OCI-LY3 (cell line): ENCODE results near the gene CCL11.

Experiments used
- H2AFZ ChIP-seq: fragments of 200-600, 300-600 bp; shearing (Covaris generic); 2 replicates; pipeline ENCODE4 v1.6.0; 2014; ENCODE audit warnings: antibody characterized with exemption, low read depth, low read length
- H3K27ac ChIP-seq: fragments of 200-600, 300-600 bp; sonication (generic); 2 replicates; pipeline ENCODE4 v1.5.1; 2014; ENCODE audit warnings: mild to moderate bottlenecking, low read length, moderate library complexity, mixed read lengths
- H3K27me3 ChIP-seq: fragments of 200-600, 300-600 bp; sonication (generic); 2 replicates; pipeline ENCODE4 v1.6.1; 2014; ENCODE audit warnings: low read depth, low read length, mixed read lengths
- H3K36me3 ChIP-seq: fragments of 200-600, 300-600 bp; sonication (generic); replicated peaks from 2 replicates; pipeline ENCODE3; 2014; ENCODE audit warnings: low read depth, low read length, mixed read lengths
- H3K4me1 ChIP-seq: fragments of 300-600, 200-600 bp; sonication (generic); 2 replicates; pipeline ENCODE4 v1.6.1; 2014; ENCODE audit warnings: low read length, mixed read lengths
- H3K4me2 ChIP-seq: fragments of 200-600, 300-600 bp; sonication (generic); 2 replicates; pipeline ENCODE4 v1.6.1; 2014; ENCODE audit warnings: low read length, mixed read lengths
- H3K4me3 ChIP-seq: fragments of 300-600, 200-600 bp; sonication (generic); 2 replicates; pipeline ENCODE4 v1.5.1; 2014; ENCODE audit warnings: antibody characterized with exemption, mild to moderate bottlenecking, low read length, moderate library complexity
- H3K79me2 ChIP-seq: fragments of 300-600, 200-600 bp; shearing (Covaris generic); 2 replicates; pipeline ENCODE4 v1.6.1; 2014; ENCODE audit warnings: mild to moderate bottlenecking, low read length, mixed read lengths
- H3K9ac ChIP-seq: fragments of 300-600, 200-600 bp; shearing (Covaris generic); 2 replicates; pipeline ENCODE4 v1.6.0; 2014; ENCODE audit warnings: mild to moderate bottlenecking, low read length, moderate library complexity
- H3K9me3 ChIP-seq: fragments of 200-600, 300-600 bp; shearing (Covaris generic); 2 replicates; pipeline ENCODE4 v1.6.1; 2014; ENCODE audit warnings: low read length, mixed read lengths; ENCODE audit not compliant: insufficient read depth
- H4K20me1 ChIP-seq: fragments of 200-600, 300-600 bp; sonication (generic); 2 replicates; pipeline ENCODE4 v1.6.1; 2016; ENCODE audit warnings: low read length, mixed read lengths; ENCODE audit not compliant: insufficient read depth
- CTCF ChIP-seq: fragments of 200-600, 300-600 bp; sonication (generic); IDR thresholded peaks from 2 replicates; pipeline ENCODE4 v1.5.1; 2014; ENCODE audit warnings: antibody characterized with exemption, low read length, low read depth
- EZH2phosphoT487 ChIP-seq: fragments of 200-600 bp; shearing (Covaris generic); IDR thresholded peaks from 2 replicates; pipeline ENCODE4 v1.6.1; 2018; ENCODE audit warnings: antibody characterized with exemption, mixed run types, low read depth

Gene CCL11

GRCh38 chr17:34300652-34301370, 15.3 kb downstream of the CCL11 start:
- no peaks in the 10 kb centered on the region for H3K79me2 ChIP-seq
- H3K9ac ChIP-seq: no peak overlapping the region
- TF ChIP-seq EZH2phosphoT487 (no peak), CTCF (no peak)
- H3K27ac ChIP-seq: no peak overlapping the region
- no peaks in the 10 kb centered on the region for H3K36me3 ChIP-seq
- no peaks in the 10 kb centered on the region for H4K20me1 ChIP-seq
- no peak overlapping the region for H3K4me2 ChIP-seq
- H2AFZ ChIP-seq: no peak overlapping the region
- H3K9me3 ChIP-seq: no peaks in the 10 kb centered on the region
- no peaks in the 10 kb centered on the region; the same call in 1 of the 2 replicates for H3K27me3 ChIP-seq
- 0 out of 2 replicates have a peak, but pooled peaks cover 5% of the 10 kb centered on the region for H3K4me1 ChIP-seq
- H3K4me3 ChIP-seq: no peak overlapping the region

- no peak for TF ChIP-seq CTCF
- TF ChIP-seq EZH2phosphoT487: no peak
- H2AFZ ChIP-seq: no peak overlapping the region
- H3K4me2 ChIP-seq: no peak overlapping the region
- no peak overlapping the region for H3K9ac ChIP-seq
- no peaks in the 10 kb centered on the region for H3K36me3 ChIP-seq
- no peak overlapping the region for H3K4me3 ChIP-seq
- H3K4me1 ChIP-seq: peaks cover 12% of the 10 kb centered on the region
- peaks cover 10% of the 10 kb centered on the region; the same call in 1 of the 2 replicates for H3K27me3 ChIP-seq
- no peaks in the 10 kb centered on the region for H3K9me3 ChIP-seq
- no peak overlapping the region for H3K27ac ChIP-seq
- no peaks in the 10 kb centered on the region for H3K79me2 ChIP-seq
- H4K20me1 ChIP-seq: no peaks in the 10 kb centered on the region
These were observed 16.4 kb downstream of the CCL11 start for GRCh38 chr17:34301986-34302385.

GRCh38 chr17:34302636-34303035, 17.1 kb downstream of the CCL11 start:
- no peak overlapping the region for H3K4me2 ChIP-seq
- H3K4me3 ChIP-seq: no peak overlapping the region

GRCh38 chr17:34303606-34304005, 18.1 kb downstream of the CCL11 start:
- no peak overlapping the region for H3K4me2 ChIP-seq
- H3K9me3 ChIP-seq: no peaks in the 10 kb centered on the region
- H3K27ac ChIP-seq: no peak overlapping the region

More at GRCh38 chr17:34302636-34303035, 17.1 kb downstream of the CCL11 start:
- Histone ChIP-seq H3K9ac (no peak overlapping the region), H3K9me3 (no peaks in the 10 kb centered on the region), H3K79me2 (no peaks in the 10 kb centered on the region), H3K36me3 (no peaks in the 10 kb centered on the region), H2AFZ (no peak overlapping the region), H4K20me1 (no peaks in the 10 kb centered on the region), H3K4me1 (peaks cover 18% of the 10 kb centered on the region), H3K27me3 (peaks cover 10% of the 10 kb centered on the region; the same call in 1 of the 2 replicates), H3K27ac (no peak overlapping the region)
- no peak for TF ChIP-seq EZH2phosphoT487
- TF ChIP-seq CTCF: no peak

More at GRCh38 chr17:34303606-34304005, 18.1 kb downstream of the CCL11 start:
- H3K27me3 ChIP-seq: peaks cover 10% of the 10 kb centered on the region; the same call in 1 of the 2 replicates
- no peaks in the 10 kb centered on the region for H3K36me3 ChIP-seq
- no peak overlapping the region for H3K4me3 ChIP-seq
- no peak overlapping the region for H3K9ac ChIP-seq
- no peaks in the 10 kb centered on the region for H3K79me2 ChIP-seq
- peaks cover 26% of the 10 kb centered on the region for H3K4me1 ChIP-seq
- H2AFZ ChIP-seq: no peak overlapping the region
- TF ChIP-seq CTCF (no peak), EZH2phosphoT487 (no peak)
- H4K20me1 ChIP-seq: no peaks in the 10 kb centered on the region
